Dermis microvascular lymphatic vessel endothelial cell (primary cell): ENCODE data around the gene IGFBP4. TPM values are rescaled to one million over a fixed set of nuclear protein-coding genes. Genes with fewer than 3 reads are reported as not detected.
A peak's percentile ranks its signal among the peaks of the same experiment; 100 is the strongest.

ENCODE experiments used
- DNase-seq, 2 donors: peaks; one replicate each; pipeline versions ENCODE4 v3.0.0 to v3.0.0-alpha.2; 2010; ENCODE audit warnings: low read depth in 2 of 2
- total RNA-seq: library from RNA; depleted of rRNA; stranded (reverse); fragments of >200 nt; gene quantifications from 2 replicates; pipeline ENCODE4 v1.2.1, GENCODE V29; 2014

IGFBP4 gene
- total RNA-seq, 1 donor from 2014 or later = 189 TPM

GRCh38 chr17:40431231-40431602 lies 12.0 kb upstream of the IGFBP4 start:
- DNase-seq = no peak

GRCh38 chr17:40432864-40433528 lies 10.3 kb upstream of the IGFBP4 start:
- DNase-seq = no peak

DNA sequence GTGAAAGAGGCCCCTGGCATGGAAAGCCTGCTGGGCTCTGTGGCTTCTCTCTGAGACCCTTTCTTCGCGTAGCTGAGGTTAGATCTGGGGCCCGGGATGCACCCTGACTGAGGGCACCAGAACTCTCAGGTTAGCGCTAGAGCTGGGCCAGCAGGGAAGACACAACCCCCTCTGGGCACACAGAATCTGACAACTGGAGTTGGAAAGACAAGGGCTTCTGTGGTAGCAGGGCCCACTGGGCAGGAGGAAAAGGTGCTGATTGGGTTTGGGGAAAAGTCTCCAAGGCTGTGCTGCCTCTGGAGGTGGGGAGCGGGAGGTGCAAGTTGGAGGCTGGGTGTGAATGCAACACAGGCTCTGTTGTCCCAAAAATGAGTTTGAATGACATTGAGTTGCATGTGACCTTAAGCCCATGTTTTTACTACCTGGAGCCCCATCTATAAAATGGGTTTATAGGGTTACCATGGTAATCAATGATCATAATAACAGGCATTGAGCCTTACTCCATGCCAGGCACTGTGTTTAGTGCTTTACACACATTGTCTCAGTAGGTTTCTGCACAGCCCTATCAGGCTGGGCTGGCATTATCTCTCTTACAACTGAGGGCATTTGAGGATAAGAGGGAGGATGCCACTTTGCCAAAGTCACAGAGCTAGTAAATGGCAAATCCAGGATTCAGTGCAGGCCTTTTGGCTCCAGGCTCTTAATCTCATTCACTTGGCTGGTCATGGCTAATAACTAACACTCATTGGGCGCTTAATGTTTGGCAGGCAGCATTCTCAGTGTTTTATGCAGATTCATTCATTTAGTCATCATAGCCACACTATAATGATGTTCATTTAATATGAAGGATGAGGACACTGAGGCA lies 9.5 kb upstream of the IGFBP4 start:
- DNase-seq = no peak

DNA sequence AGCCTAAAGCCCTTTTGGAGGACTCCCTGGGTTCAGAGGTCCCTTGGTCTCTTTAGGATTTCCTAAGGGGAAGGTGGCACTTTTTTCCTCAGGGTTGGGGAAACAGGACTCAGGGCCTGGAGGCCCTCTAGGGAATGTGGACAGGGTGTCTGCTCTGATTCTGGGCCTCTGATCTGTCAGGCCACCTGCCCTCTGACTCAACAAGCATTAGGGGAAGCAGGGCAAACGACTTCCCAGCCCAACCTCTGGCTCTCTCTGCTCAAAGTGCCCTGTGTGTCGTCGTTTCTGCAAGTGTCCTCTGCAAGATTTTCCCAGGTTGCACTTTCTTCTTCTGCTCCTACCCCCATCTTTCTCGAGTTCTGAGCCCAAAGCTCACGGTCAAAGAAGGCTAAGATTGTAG lies 6.6 kb upstream of the IGFBP4 start:
- DNase-seq = no peak

DNA sequence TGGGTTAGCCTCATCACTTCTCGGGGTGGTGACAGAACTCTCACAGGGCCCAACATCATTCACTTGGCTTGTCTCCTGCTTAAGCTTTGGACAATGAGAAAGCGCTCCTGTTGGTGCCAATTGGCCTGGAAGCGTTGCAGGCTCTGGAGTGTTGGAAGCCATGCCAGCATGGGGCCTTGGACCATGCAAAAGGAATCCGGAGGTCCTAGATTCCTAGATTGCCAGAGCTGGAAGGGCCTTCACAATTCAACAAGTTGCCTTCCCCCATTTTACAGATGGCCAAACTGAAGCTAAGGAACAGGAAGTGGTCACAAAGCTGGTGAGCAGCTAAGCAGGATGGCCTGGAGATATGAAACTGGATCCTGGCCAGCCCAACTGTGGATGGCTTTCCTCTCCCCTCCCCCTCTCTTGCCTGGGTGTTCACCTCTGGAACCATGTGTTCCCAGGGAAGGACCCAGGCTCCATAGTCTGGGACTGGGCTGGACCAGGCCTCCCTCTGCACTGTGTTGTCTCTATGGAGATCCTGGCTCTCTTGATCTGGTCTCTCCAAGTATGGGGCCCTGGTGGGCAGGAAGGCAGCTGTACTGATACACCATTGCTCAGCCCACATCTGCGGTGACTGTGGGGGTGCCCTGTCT lies 6.0 kb upstream of the IGFBP4 start:
- DNase-seq = no peak

DNA sequence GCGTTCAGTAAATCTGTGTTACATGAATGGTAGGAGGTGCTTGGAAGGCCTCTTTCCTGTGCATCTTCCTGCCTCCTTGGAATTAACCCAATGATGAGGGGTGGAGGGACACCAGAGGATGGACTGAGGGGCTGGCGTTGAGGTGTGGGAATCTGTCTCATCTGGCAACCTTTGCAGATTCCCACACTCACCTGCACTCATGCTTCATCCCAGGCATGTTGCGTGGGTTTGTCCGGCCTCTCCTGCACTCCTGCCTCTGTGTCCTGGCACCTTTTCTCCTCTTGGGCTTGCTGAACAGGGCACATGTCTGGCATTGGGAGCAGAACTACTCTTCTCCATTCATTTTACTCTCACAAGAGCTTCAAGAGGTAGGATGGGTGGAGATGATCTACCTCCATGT lies 3.1 kb upstream of the IGFBP4 start:
- no peak for DNase-seq

DNA sequence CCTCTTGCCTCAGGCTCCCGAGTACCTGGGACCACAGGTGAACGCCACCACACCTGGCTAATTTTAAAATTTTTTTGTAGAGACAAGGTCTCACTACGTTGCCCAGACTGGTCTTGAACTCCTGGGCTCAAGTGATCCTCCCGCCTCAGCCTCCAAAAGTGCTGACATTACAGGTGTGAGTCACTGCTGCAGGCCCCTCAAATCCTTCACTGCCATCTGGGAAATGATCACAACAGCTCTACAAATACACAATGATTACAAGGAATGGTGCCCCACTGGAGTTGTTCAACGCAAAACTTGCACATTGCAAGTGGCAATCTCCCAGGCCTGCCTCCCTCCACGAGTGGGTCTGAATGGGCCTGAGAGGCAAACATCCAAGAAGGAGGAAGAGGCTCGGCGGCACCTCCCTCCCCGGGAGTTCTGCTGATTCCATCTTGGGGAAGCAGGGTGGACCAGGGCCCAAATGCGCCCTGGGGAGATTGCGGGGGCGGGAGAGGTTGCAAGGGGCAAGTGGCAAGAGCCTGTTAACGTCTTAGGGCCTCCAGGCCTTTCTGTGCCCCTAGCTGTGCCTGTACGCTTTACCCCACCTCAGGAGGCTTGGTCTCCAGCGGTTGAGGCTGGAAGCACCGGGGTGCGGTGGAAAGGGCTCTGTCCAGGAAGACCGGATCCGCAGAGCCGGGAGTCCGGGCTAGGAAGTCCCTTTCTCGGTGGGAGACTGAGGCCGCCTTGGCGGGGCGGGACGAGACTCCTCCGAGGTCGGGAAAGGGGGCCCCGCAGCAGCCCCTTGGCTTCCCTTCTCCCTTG lies 656 bp upstream of the IGFBP4 start:
- peak in 1 of 2 donors; percentile 28 for DNase-seq

DNA sequence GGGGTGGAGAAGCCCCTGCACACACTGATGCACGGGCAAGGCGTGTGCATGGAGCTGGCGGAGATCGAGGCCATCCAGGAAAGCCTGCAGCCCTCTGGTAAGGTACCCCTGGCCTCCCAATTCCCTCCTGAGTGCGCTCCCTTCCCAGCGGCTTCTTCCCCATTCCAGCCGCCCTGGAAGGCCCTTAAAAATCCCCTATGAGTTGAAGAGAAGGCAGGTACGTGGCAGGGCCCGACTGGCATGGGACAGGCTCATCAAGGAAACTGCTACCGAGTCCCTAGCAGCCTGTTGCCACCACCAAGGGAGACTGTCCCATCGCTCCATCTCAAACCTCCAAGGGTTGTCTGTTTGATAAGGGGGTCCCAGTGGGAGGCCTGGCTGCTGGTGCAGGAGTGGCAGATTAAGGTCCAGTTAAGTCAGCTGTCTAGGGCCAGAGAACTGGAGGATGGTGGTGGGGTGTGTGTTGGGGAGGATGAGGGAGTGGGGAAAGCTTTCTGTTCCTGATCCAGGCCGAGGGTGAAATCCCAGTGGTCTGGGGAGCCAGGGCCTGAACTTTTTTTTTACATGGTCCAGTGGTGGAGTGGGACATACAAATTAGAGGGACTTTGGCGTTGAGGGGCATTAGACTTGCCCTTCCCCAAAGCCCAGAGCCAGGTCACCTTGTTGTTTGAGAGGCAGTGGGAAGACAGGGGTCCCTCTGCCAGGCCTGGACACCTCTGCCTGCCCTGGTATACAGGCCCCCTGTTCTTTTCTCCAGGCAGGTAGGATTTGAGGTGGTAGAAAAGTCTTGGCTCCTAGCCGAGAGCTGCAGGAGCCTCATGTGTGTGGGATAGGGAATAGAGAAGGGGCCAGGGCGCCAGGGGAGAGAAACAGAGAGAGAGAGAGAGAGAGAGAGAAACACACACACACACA lies 994 bp downstream of the IGFBP4 start:
- peak in 1 of 2 donors; percentile 32 for DNase-seq

DNA sequence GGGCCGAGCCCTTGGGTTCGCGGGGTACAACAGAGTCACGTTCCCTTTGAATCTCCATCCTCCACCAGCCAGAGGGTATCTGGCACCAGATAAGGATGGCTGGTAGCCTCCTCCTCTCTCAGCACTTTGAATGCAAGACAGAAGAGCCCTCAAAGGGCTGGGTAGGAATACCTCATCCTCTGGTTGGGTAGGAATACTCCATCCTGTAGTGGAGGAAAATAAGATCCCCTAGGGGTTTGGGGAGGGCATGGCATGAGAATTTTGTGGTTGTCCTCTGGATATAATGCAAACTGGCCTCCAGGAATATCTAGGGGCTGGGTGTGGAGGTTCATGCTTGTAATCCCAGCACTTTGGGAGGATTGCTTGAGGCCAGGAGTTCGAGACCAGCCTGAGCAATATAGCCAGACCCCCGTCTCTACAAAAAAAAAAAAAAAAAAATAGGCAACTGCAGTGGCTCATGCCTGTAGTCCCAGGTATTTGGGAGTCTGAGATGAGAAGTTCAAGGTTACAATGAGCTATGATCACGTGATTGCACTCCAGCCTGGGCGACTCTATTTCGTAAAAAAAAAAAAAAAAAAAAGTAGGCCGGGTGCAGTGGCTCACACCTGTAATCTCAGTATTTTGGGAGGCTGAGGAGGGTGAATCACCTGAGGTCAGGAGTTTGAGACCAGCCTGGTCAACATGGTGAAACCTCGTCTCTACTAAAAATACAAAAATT lies 2.7 kb downstream of the IGFBP4 start:
- no peak for DNase-seq

- DNase-seq = no peak
These were observed 3.9 kb downstream of the IGFBP4 start for GRCh38 chr17:40447148-40447644.

DNA sequence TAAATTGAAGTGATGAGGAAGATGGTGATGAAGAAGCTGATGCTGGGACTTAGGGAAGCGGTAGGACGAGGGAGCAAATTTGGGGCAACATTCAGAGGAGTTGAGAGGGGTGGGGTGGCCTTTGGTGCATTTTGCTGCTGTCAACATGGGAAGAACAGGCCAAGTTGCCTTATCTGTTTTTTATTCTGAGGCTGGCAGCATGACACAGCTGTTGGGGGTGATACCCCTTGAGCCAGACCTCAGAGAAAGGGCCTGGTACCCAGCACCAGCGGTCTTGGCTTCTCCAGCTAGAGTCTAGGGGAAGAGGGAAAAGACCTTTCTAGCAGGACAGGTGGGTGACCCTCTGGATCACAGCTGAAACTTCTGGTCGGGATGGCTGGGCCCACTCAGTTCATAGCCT lies 4.6 kb downstream of the IGFBP4 start:
- no peak for DNase-seq

DNA sequence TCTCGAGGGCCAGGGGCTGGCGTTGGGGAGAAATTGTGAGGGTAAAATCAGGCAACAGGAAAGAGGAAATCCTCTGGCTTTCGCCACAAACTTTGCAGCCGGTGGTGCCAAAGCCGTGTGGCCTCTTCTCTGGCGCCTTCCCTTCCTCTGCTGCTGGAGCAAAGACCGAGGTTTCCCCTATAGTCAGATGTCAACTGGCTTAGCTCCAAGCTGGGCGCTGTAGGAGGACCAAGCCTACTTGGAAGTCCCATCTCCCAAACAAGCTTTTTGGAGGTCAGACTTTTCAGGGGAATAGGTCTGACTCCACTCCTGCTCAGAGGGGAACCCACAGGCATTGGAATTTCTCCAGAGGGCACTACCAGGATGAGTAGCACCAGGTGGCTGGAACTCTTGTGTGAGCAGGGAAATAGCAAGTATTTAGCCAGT lies 5.0 kb downstream of the IGFBP4 start:
- DNase-seq = peak in 1 of 2 donors; percentile 37

DNA sequence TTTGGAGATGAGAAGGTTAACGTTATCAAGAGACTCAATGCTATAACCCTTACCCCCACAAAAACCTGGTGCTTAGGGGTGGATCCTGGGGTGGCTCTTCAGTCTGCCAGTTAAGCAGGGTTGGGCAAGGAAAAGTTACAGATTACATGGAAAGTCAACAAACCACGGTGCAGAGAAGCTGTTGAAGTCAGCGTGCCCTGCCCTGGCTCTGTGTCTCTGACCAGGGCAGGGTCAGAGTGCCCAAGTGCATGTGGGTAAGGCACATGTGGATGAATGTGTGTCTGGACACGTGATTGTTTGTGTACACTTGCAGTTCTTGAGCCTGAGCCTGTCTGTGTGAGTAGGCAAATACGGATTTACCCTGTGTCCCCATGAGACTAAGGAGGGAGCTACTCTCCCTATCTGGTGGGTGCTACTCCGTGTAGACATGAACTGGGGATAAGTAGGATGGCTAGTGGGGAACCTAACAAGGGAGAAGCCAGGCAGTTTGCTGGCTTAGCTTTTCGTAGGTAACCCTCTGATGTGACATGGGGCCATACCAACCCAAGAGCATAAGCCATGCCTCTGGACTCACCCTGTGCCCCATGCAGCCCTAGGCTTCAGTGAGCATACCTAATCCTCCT lies 5.5 kb downstream of the IGFBP4 start:
- DNase-seq = peak in 1 of 2 donors; percentile 25

DNA sequence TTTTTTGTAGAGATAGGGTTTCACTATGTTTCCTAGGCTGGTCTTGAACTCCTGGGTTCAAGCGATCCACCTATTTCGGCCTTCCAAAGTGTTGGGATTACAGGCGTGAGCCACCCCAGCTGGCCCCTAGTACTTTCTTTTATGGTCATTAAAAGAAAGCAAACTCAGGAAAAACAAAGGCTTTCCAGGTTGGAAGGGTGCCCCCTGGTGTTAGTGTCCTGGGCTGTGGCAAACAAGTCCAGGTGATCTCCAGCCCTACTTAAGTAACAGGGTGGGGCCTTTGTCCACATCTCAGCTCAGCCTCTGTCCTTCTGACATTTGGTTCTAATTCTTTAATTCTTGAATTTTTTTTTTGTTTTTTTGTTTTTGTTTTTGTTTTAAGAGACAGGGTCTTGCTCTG lies 6.9 kb downstream of the IGFBP4 start:
- peak in 1 of 2 donors; percentile 68 for DNase-seq

- DNase-seq = no peak
These were observed 8.2 kb downstream of the IGFBP4 start for GRCh38 chr17:40451420-40451819.

- DNase-seq = peak; percentile 53 to 75
These were observed 9.1 kb downstream of the IGFBP4 start for GRCh38 chr17:40452216-40452787.

DNA sequence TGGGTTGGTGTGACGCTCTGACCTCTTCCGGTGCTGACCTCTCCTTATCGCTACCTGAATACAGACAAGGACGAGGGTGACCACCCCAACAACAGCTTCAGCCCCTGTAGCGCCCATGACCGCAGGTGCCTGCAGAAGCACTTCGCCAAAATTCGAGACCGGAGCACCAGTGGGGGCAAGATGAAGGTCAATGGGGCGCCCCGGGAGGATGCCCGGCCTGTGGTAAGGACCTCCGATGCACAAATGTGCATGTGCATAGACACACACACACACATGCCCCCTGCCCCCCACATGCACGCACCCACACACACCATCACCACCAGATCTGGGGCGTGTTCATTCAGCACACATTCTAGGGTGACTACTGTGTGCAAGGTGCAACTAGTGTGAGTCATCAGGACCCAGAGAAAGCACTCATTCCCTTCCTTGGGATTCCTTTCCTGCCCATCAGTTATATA lies 9.7 kb downstream of the IGFBP4 start:
- DNase-seq = no peak

GRCh38 chr17:40453881-40454612 lies 10.8 kb downstream of the IGFBP4 start:
- no peak for DNase-seq
